HG02943 (cell line): ENCODE results near the gene MPHOSPH9.

ENCODE experiments used
- ATAC-seq: cut with Tn5 transposase; IDR thresholded peaks from one replicate; pipeline ENCODE4 v1.9.1; 2021; ENCODE audit warnings: mild to moderate bottlenecking, low read depth, moderate library complexity; ENCODE audit not compliant: unreplicated experiment

MPHOSPH9 gene

DNA sequence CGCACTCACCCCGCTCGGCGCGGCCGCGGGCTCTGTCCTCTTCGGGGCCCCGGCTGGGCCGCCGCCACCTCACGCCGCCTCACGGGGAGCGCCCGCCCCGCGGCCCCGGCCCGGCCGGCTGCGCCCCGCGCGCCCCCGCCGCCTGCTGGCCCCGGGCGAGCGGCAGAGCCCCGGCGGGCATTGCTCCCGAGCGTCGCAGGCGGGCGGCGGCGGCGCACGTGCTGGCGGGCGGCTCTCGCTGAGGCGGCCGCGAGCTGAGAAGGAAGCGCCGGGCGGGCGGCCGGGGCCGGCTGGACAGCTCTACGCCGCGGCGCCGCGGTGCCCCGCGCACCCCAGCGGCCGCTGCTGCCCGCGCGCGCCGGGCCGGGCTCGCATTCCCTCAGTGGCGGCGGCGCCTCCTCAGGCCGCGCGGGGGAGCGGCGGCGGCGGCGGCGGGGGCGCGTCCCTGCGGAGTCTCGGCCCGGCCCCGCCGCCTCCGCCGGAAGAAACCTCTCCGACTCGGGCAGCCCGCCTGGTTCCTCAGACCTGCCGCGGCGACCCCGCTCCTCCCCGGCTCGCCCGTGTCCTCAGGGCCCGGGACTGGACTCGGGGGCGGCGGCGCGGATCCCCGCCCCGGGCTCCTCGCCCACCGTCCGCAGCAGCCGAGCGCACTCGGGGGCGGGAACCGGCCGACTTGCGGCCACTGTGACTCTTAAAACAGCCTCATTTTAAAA lies 82.0 kb downstream of the MPHOSPH9 start, which contains the start of gene PITPNM2:
PITPNM2 (minus strand) TSS at position 347 of the 713 bp plus-strand sequence. CDS start 116,500 bp downstream, outside the sequence.
- ATAC-seq = no peak

DNA sequence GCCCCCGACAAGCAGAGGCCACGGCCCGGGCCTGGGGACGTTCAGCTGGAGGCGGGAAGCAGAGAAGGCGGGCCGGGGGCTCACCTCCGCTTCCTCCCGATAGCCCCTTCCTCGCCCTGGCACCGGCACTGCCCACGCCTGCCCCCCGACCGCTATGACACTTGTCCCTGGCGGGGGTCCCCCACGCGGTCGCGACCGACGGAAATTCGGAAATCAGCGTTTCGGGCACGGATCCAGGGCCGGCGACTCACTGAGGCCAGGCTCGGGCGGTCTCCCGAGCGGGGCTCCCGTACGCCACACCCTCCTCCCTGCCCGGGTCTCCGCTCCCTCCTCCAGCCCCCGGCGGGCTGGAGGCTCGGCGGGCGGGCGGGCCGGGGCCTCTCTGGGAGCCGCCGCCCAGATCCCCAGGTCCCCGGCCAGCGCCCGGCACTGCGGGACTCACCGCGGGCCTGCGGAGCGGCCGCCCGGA lies 82.6 kb downstream of the MPHOSPH9 start:
- no peak for ATAC-seq

DNA sequence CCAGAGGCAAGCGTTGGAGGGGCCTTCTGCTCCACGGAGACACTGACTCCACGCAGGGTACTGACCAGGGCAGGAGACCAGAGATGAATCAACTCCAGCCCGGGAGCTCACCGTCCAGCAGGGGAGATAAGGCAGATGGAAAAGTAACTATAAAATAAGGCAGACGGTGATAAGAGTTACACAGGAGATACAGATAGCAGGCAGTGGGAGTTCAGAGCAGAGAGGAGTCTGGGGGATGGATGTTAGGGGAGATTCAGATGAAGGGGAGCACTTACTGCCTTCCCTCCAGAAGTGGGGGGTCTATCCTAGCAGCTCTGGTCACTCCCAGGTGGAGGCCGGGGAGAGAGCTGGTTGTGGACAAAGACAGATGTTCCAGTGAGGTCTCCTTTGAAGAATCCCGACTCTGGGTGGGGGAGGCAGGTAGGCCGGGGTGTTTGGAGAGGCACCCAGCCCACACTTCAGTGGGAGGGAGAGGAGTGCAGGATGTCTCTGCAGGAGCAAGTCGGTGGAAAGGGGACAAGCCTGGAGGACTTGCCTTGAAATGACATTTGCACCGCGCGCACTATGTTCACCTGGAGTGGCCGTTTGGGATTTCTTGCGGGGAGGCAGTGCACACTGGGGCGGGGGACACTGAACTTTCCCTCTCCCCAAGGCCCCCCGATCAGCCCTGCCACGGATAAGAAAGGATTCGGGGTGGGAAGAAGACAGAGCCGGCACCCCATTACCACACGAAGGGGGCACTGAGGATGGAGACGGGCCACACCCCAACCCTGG lies 83.3 kb downstream of the MPHOSPH9 start:
- ATAC-seq = no peak

DNA sequence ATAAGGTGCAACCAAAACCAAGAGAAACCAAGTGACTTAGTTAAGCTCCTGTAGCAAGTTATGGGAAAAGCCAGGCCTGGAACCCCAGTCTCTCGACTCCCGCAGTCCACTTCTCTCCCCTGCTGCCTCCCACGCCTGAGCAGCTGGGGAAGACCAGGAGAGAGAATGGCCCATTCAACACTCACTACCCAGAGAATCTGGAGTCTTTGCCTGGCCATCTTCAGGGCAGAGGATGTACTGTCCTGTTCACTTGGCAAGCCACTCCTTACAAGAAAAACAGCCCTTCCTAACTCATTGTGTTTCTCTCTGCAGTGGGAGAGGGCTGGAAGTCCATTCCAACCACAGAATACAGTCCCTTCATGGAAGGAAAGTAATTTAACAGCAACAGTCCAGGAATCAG lies 83.9 kb downstream of the MPHOSPH9 start:
- no peak for ATAC-seq

DNA sequence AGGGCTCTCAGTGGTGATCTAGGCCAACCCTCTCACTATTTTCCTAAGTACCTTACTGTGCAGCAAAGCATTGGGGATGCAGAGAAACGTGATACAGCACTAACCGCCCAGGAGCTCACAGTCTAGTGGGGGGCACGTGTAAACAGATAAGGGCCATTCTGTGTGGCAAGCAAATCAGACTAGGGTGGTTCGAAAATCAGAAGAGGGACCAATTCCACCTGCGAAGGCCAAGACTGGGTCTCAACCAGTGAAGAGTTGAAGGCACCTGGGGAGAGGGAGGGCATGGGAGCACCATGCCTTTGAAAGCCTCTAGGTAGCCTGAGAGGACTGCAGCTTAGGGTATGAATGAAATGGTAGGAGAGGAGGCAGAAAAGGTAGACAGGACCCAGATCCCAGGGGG lies 84.3 kb downstream of the MPHOSPH9 start:
- ATAC-seq = no peak

DNA sequence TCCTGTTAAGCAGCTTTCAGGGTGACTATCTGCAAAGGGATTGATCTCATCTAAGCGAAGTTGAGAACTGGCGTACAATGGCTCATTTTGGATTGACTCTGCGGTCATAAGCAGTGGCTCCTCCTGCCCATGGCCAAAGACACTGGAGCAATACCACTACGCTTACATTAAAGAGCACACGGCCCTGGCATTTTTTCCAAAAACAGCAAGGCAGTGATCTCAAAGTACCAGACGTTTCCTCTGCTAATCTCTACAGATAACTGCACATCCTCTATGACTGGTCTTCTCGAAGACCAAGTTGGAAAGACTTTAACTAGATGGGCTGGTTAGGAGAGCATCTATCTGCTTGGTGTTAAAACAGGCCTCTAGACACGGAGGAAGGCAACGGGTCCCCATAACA lies 84.7 kb downstream of the MPHOSPH9 start:
- no peak for ATAC-seq

DNA sequence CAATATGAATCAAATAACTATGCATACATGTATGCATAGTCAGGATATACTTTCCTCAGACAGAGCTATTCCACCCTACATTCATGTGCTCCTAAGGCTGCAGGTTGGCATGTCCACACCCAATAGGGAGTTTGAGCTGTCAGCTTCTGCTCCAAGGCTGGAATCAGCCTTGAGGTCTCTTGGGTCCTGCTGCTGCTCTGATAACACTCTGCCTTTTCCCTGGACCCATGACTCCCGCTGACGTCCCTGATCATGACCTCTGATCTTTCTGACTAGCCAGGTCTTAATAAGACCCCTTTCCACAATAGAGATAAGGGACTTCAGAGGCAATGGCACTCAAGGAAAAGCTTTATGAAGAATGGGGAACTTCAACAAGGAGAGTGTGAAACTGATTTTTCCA lies 87.7 kb downstream of the MPHOSPH9 start:
- no peak for ATAC-seq

DNA sequence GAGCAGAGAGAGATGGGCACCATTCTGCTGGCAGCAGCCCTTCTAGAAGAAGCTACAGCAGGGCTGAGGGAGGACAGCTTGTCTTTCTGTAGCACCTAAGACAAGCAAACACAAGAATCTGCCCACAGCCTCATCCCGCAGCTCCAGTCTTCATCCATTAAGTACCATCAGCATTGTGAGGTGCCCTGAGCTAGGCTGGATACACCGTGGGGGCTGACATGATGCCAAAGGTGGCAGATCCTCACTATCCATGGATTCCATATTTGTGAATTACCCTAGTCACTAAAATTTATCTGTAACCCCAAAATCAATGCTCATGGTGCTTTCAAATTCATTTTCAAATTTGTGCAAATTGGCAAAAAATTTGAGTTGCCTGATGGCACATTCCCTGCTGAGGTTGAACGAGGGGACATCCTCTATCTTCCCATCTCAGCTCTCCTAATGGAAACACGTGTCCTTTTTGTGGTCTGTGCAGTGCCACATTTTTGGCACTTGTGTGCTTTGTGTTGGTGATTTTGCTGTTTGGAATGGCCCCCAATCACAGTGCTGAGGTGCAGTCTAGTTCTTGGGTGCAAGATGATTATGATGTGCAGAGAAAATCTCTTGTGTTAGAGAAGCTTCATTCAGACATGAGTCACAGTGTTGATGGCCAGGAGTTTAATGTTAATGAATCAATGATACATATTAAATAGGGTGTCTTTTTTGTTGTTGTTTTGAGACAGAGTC lies 89.0 kb downstream of the MPHOSPH9 start:
- ATAC-seq = no peak

DNA sequence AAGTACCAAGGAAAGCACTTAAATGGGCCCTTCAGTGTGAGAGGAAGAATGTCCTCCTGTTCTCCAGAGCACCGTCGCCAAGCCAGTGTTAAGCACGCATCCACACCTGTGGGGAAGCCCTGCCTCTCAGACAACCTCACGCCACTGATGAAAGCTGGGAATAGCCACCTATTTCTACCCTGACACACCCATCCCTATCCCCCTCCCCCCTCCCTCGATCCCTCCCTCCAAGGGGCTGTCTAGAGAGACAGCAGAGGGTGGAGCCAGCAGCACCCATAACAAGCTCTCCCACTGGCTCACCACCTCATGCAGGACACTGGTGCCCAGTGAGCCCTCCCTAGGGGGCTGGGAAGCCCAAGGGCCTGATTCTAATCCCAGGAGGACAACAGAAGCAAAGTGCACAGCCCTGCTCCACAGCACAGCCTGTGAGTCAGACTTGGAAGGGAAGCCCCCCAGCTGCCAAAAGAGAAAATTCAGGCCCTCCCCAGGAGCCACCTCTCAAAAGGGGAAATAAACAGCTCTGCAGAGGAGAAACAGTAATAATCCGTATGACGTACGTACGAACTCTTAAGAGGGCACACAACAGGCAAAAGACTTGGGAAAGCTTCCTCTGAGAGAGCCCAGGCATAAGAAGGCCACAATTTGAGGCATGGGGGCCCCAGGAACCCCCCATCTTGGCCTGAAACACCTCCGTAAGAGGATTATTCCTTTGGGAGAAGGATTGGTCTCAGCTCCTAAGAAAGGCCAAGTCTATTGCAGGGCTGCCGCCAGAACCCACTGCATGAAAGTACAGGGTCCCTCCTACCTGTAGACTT lies 89.8 kb downstream of the MPHOSPH9 start:
- ATAC-seq = no peak

DNA sequence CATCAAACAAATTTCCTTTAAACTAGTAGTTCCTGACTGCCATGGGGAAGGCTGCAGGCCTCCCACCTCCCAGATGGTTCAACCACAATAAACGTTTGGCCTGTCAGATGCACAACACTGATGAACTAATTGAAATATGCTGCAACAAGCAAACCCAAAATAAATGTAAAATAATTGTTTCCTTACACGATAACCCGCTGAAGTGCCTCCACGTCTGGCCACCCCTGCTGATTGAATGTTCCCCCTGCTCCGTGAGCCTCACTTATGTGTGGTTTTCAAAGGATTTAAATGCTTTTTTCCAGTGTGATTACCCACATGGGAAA lies 90.5 kb downstream of the MPHOSPH9 start:
- no peak for ATAC-seq

DNA sequence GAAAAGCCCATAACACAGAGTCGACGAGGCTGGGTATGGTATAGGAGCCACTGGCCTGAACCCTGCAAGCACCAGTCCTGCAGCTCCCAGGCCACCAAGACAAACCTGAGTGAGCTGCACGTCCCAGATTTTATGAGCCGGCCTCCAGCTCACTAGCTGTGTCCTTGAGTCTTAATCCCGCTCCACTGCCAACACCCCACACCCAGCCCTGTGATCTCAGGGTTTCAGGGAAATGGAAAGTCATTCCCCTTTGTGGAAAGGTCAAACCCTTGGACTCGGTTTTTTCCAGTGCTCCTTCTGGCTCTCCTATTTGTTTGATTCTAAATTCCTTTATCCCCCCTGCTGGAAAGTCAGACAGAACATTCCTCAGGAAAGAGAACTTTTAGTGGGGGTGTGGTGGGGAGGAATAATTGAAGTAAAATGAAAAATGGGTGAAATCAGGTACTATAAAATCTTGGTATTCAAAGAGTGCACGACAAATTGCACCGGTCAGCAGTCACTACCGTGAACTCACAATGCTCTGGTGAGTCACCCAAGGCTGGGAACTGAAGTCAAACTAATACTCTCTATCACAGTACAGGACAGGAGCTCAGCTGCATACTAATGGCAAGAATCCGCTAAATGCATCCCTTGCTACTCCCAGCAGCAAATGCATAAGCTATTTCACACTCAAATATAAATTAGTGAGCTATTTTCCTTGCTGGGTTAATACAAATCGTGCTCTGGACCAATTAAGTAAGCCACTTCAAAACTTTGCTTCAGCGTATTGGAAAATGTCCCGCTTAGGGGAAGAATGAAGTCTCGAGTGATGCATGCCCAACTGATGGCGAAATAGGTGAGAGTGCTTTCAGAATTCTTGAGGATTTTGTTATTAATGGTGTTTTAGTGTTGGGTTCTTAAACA lies 91.1 kb downstream of the MPHOSPH9 start:
- ATAC-seq = no peak

DNA sequence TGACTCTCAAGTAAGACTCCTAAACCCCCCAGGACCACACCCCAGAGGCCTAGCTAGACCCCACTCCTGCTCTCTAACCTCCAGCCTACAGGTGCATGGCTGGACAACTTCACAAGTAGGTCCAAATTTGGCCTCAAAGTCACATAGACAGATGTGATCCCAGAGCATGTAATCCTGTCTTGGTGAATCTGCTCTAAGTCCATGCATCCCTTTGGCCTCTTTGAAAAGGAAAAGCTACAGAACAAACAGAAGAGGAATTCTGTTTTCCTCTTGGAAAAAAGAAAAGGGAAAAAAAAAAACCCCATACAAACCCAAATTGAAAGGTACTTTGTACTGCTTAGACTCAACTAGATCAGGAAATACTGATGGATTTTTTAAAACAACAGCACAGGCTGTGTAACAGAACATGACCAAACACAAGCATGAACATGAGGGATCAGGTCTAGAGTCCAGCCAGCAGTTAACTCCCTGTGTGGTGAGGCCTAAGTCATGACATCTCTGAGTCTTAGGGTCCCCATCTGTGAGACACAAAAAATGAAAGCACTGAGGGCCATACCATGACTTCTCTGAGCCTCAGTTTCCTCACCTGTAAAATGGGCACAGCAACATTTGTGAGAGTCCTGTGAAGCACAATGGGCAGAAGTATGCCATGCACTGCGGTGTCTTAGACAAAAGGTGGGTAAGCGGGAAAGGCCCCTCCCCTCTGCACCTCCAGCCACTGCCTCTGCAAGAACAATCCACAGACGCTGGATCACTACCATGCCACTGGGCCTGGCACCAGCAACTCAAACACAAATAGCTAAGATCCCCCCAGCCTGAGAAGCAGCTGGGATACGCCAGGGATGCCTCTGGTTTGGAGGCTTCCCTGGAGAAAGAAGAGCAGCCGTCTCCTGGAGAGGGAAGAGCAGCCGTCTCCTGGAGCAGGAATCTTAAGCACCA lies 92.0 kb downstream of the MPHOSPH9 start:
- no peak for ATAC-seq

DNA sequence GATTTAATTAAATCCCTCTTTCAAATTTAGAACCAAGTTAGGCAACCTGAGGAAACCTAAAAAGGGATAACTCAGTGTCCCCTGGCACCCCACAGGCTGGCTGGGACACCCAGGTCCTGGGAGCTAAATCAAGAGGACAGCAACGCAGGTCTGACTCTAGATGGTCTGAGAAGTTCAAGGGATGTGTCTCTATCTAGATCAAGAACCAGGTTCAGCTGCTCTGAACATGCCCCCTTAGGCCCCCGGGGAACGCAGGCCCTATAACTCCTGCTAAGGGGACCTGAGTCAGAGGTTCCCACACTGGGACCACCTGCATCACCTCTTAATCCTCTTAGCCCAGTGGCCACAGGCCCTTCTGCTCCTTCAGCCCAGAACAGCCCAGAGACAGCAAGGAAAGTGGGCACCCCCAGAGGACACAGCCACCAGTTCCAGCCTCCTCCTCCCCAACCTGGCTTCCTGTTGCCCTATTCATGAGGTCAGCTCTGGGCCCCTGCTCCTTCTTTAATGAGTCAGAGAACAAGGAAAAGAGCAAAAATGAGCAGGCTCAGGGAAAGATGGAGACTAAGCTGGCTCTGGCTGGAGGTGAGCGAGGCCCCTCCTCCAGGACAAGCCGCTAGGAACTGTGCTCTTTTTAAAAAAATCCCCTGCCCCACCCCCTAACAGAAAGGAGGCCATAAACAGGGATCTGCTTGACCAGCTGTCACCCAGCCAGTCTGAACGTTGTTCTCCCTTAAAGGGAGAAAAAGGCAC lies 92.8 kb downstream of the MPHOSPH9 start:
- ATAC-seq = no peak

DNA sequence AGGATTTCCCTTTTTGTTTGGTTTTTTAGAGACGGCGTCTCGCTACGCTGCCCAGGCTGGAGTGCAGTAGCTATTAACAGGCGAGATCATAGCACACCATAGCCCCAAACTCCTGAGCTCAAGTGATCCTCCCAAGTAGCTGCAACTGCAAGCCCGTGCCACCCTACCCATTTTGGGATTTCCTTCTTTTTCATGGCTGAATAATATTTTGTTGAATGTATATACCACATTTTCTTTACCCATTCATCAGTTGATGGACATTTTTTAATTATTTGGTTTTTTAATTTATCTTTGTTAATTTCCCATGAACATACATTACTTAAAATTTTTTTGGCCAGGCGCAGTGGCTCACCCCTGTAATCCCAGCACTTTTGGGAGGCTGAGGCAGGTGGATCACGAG lies 97.3 kb downstream of the MPHOSPH9 start:
- no peak for ATAC-seq

DNA sequence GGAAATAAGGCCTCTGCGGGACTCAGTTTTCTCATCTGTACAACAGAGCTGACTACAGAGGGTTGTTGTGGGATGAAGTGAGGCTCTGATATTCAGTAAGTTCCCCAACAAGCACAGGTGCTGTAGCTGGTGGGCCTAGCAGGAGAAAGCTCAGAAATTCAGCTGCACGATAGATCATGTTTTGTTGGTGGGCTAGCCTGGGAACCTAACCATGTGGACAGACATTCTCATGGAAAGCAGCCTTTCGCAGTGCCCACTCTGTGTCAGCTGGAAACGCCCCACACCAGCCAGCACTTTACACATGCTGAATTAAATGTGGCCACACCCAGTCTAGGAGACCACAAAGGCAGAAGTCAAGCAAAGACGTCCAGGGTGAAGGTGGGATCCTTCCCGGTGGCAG lies 98.1 kb downstream of the MPHOSPH9 start:
- ATAC-seq = no peak

DNA sequence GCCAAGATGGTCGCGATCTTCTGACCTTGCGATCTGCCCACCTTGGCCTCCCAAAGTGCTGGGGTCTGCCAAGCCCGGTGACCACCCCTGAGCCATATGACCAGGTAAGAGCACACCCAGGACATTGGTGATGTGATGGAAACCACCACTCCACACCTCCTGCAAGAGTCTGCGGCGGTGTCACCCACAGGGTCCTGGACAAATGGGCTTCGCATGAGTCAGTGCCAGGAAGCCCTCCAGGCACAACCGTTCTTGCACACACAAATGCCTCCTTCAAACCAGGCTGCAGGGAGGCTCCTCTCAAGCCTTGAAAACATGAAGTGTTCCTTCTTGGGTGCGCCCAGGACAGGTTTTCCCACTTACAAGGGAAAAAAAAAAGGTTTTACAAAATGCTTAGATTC lies 98.7 kb downstream of the MPHOSPH9 start:
- no peak for ATAC-seq

DNA sequence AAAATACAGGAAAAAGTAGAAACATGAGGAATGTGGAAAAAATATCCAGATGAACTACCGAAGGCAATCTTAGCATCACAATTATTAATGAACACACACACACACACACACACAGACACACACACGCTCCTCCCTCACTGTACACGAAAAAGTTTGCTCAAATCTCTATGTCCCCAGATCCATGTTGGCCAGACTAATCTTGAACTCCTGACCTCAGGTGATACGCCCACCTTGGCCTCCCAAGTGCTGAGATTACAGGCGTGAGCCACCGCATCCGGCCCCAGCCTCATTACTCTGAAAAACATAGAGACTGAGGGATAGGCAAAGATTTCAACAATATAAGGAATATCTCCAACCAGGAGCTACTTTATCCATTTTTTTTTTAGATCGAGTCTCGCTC lies 99.2 kb downstream of the MPHOSPH9 start:
- ATAC-seq = no peak
